NCI-H774 (cell line): ENCODE measurements around the gene LMCD1.
A peak's percentile ranks its signal among the peaks of the same experiment; 100 is the strongest.

Experiments
- DNase-seq: peaks from one replicate; lab custom pipeline; 2025; lab: John Stamatoyannopoulos, UW

Gene LMCD1

GRCh38 chr3:8622873-8623691, 121.5 kb downstream of the LMCD1 start:
- DNase-seq = peak; percentile 1

GRCh38 chr3:8623741-8624140, 122.1 kb downstream of the LMCD1 start:
- no peak for DNase-seq
